Small intestine (tissue), 7 donors: ENCODE data around the gene FBN1. TPM values are rescaled to one million over a fixed set of nuclear protein-coding genes. Genes with fewer than 3 reads are reported as not detected.

ENCODE experiments used
- DNase-seq, 2 donors: peaks; one replicate each; pipeline versions ENCODE4 v3.0.0 to v3.0.0-alpha.2; 2013
- FAIRE-seq: peaks from 2 replicates; lab custom pipeline; 2012; peaks lifted over from hg19 to GRCh38; lab: Jason Lieb, UNC
- H3K27ac ChIP-seq, 3 donors: one replicate each; pipeline ENCODE4 v1.5.1; 2013; ENCODE audit warnings: low read length in 2 of 3, mild to moderate bottlenecking in 2 of 3, control low read depth in 1 of 3, inconsistent platforms in 1 of 3, low read depth in 1 of 3, moderate library complexity in 1 of 3
- H3K27me3 ChIP-seq, 3 donors: one replicate each; pipeline ENCODE4 v1.6.1; 2013; ENCODE audit warnings: low read length in 3 of 3, inconsistent platforms in 1 of 3; ENCODE audit not compliant: control insufficient read depth in 3 of 3, insufficient read depth in 3 of 3
- H3K36me3 ChIP-seq, 3 donors: one replicate each; pipeline ENCODE4 v1.6.1; 2013; ENCODE audit warnings: low read length in 3 of 3, inconsistent platforms in 1 of 3, low read depth in 1 of 3, mild to moderate bottlenecking in 1 of 3, moderate library complexity in 1 of 3; ENCODE audit not compliant: control insufficient read depth in 3 of 3, insufficient read depth in 2 of 3
- H3K4me1 ChIP-seq, 3 donors: one replicate each; pipeline ENCODE4 v1.6.1; 2013; ENCODE audit warnings: low read length in 2 of 3, inconsistent platforms in 1 of 3, low read depth in 1 of 3, mild to moderate bottlenecking in 1 of 3, moderate library complexity in 1 of 3; ENCODE audit not compliant: control insufficient read depth in 3 of 3, insufficient read depth in 2 of 3
- H3K4me3 ChIP-seq, 3 donors: one replicate each; pipeline ENCODE4 v1.5.1; 2013; ENCODE audit warnings: low read length in 3 of 3, control low read depth in 1 of 3, inconsistent platforms in 1 of 3, low read depth in 1 of 3, mild to moderate bottlenecking in 1 of 3, moderate library complexity in 1 of 3
- H3K9me3 ChIP-seq, 2 donors: one replicate each; pipeline ENCODE4 v1.6.1; 2013; ENCODE audit warnings: low read depth in 1 of 2, low read length in 1 of 2; ENCODE audit not compliant: control insufficient read depth in 2 of 2, insufficient read depth in 1 of 2
- WGBS, 3 donors: extraction: QIAGEN DNeasy Blood & Tissue Kit; methylation state at CpG; one replicate each; pipeline ENCODE4 v1.1.7; 2013; 5-methylcytosine and 5-hydroxymethylcytosine counted together
- polyA plus RNA-seq, 4 donors: library from polyadenylated mRNA; stranded (reverse) in 3 of 4; unstranded in 1 of 4; fragments of 200-250 nt in 3 of 4; fragments of 120-200 nt in 1 of 4; gene quantifications; one replicate each; pipeline versions ENCODE4 v1.2.1 to v1.2.3, GENCODE V29; 2013
- donor health status: healthy with polysubstance abuse.
- donor health status: control.
- donor health status: control.
- donor health status: Bipolar disorder and iron deficiency.
- donor health status: healthy.

Gene FBN1
- polyA plus RNA-seq, 4 donors = 1.1 to 33.9 (median 11.3) TPM

DNA sequence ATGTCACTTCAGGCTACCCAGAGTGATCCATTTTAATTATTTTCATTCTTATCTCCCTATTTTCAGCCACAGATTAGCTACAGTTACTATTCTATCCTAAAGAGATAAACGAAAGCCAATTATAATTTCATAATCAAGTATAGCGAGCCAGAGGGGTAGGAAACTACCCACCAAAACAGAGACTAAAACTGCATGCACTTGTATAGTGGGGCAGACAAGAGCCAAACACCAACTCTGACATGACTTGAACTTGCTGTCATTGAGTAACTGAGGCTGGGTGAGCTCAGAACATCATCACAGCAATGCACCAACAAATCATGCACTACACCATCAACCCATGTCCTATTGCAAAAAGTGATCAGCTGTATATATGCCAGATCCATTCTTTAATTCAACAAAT, 64.8 kb downstream of the FBN1 start:
- H3K27me3 ChIP-seq = no peaks in the 10 kb centered on the region
- no peaks in the 10 kb centered on the region for H3K9me3 ChIP-seq
- H3K4me3 ChIP-seq = no peak overlapping the region
- 72 to 82% (median 78%) methylated on average over 2 of the region's 2 CpGs for WGBS, 3 donors
- DNase-seq (no peak), FAIRE-seq (no peak)
- no peak overlapping the region for H3K27ac ChIP-seq
- H3K36me3 ChIP-seq = no peaks in the 10 kb centered on the region
- no peaks in the 10 kb centered on the region for H3K4me1 ChIP-seq

DNA sequence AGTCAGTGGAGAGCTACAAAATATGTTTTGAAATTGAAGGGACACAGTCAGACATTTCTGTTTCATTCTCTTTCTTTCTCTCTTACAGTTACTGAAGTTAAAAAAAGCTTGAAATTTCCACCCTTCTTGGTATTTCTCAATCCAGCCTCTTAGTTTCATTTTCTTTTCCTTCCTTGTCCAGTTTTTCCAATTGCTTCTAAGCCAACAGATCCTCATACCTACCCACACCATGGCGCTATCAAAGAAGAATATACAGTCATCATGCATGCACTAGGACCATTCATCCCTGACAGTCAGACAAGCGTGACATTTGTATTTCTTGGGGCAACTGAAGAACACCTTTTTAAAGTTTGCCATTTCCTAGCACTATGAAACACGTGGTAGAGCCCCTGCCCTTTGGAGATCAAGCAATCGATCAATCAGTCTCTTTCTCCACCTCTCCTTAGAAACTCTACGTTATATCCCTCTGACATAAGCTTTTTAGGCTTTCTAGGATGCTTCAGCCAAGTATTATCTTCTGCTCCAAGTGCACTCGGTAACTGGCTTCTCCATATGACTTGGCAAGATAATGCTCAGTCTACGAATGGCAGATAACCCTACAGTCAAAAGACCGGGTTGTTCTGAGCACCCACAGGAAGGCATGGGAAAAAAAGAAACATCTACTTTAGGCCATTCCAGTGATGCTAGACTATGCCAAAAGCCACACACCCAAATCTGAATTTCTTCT, 65.4 kb downstream of the FBN1 start:
- WGBS, 3 donors = 78 to 84% (median 81%) methylated on average over 8 of the region's 8 CpGs
- DNase-seq = no peak
- H3K4me1 ChIP-seq = no peaks in the 10 kb centered on the region
- no peaks in the 10 kb centered on the region for H3K9me3 ChIP-seq
- FAIRE-seq = no peak
- no peaks in the 10 kb centered on the region for H3K27me3 ChIP-seq
- no peak overlapping the region for H3K27ac ChIP-seq
- H3K4me3 ChIP-seq = no peak overlapping the region
- no peaks in the 10 kb centered on the region for H3K36me3 ChIP-seq

DNA sequence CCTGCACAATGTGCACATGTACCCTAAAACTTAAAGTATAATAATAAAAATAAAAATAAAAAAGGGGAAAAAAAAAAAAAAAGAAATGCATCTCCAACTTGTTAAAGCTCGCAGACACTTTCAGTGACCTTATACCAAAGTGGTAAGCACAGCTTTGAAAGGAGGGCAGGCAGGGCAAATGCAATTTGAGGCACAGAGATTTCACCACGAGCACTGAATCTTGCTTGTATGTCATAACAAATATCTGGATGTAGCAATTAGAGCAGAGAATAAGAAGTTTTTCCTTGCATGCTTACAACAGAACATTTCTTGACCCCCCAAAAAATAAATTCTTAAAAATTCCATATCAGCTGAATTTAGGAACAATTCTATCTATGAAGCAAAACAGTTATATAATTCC, 66.5 kb downstream of the FBN1 start:
- no peak overlapping the region for H3K4me3 ChIP-seq
- H3K27ac ChIP-seq = no peak overlapping the region
- no peak for DNase-seq
- no peaks in the 10 kb centered on the region for H3K4me1 ChIP-seq
- no peaks in the 10 kb centered on the region for H3K36me3 ChIP-seq
- WGBS, 3 donors = 79 to 88% (median 82%) methylated on average over 2 of the region's 2 CpGs
- H3K9me3 ChIP-seq = no peaks in the 10 kb centered on the region
- no peaks in the 10 kb centered on the region for H3K27me3 ChIP-seq
- FAIRE-seq = no peak

DNA sequence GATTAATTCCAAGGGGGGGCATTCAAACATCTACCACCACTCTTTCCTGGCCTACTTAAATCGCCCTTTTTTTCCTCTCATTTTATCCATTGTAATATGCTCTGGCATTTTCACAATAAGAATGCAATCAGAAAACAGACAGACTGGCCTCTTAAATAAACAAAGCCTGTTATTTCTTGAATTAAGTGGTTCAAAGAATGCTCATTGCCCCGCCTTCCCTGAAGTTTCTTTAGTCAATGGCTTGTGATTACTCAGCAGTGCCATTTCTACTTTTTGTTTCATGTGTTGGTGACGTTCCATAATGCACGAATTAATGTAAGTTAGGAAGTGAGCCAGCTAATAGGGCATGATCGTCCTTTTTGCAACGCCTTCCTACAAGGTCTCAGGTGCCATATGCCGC, 68.0 kb downstream of the FBN1 start:
- Histone ChIP-seq H3K27ac (no peak overlapping the region), H3K27me3 (no peaks in the 10 kb centered on the region), H3K36me3 (no peaks in the 10 kb centered on the region), H3K4me3 (no peak overlapping the region), H3K4me1 (no peaks in the 10 kb centered on the region), H3K9me3 (no peaks in the 10 kb centered on the region)
- WGBS, 3 donors = 64 to 70% (median 68%) methylated on average over 7 of the region's 7 CpGs
- no peak for DNase-seq
- no peak for FAIRE-seq

DNA sequence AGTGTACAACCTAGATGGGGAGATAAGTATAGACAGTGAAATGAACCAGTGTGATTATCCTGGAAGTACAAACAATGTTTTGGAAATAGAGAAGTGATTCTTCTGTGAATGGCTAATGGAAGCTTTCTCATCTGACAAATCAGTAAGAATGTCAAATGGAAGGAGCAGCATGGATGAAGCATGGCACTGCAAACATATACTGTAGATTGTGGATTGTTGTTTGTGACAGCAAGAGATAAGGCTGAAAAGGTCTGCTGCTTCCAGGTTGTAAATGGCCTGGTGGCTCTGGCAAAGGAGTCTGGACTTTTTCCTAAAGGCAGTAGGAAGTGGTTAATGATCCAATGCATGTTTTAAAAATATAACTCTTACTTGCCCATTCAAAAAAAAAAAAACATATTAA, 71.3 kb downstream of the FBN1 start:
- FAIRE-seq (no peak), DNase-seq (no peak)
- Histone ChIP-seq H3K4me3 (no peak overlapping the region), H3K4me1 (no peaks in the 10 kb centered on the region), H3K9me3 (no peaks in the 10 kb centered on the region), H3K27ac (no peak overlapping the region), H3K36me3 (no peaks in the 10 kb centered on the region), H3K27me3 (no peaks in the 10 kb centered on the region)

DNA sequence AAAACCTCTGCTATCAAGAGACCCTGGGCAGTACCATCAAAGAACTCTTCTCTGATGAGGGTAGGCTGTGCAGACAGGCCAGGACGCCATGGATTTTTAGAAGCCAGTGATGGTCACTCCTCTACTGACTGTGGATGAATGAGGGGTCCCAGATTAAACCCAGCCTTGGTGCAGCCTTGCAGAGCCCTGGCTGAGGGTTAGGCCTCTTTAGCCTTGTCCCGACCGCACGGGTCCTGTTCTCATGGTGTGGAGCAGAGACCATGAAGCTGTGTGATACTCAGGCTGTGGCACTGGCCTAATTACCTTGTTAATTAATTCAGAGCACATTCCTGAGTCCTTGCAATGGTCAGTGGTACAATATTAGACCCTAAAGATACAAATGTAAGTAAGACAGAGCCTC, 71.7 kb downstream of the FBN1 start:
- FAIRE-seq (no peak), DNase-seq (no peak)
- 82 to 95% (median 90%) methylated on average over 4 of the region's 4 CpGs for WGBS, 3 donors

DNA sequence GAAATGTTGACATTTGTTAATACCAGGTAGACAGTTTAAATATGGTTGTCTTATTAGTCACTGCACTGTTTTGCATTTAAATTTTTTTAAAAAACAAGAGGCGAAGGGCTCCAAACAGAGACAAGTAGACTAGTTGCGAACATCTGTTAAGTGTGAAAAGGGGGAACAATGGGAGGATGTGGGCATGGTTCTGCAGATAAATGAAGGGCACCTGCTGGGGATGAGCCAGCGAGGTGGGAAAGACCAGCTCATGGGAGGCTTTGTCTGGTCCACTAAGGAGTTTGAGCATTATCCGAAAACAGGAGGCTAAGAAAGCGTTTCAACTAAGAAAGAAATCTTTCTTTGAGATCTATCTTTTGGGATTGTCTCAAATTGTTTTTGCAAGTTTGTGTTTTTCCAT, 72.7 kb downstream of the FBN1 start:
- 88 to 90% (median 89%) methylated on average over 5 of the region's 5 CpGs for WGBS, 3 donors
- Histone ChIP-seq H3K9me3 (no peaks in the 10 kb centered on the region), H3K4me3 (no peak overlapping the region), H3K27me3 (no peaks in the 10 kb centered on the region), H3K36me3 (no peaks in the 10 kb centered on the region), H3K4me1 (no peaks in the 10 kb centered on the region), H3K27ac (no peak overlapping the region)
- DNase-seq (no peak), FAIRE-seq (no peak)

More for the DNA sequence above, 71.7 kb downstream of the FBN1 start:
- Histone ChIP-seq H3K36me3 (no peaks in the 10 kb centered on the region), H3K4me3 (no peak overlapping the region), H3K9me3 (no peaks in the 10 kb centered on the region), H3K27ac (no peak overlapping the region), H3K27me3 (no peaks in the 10 kb centered on the region), H3K4me1 (no peaks in the 10 kb centered on the region)

DNA sequence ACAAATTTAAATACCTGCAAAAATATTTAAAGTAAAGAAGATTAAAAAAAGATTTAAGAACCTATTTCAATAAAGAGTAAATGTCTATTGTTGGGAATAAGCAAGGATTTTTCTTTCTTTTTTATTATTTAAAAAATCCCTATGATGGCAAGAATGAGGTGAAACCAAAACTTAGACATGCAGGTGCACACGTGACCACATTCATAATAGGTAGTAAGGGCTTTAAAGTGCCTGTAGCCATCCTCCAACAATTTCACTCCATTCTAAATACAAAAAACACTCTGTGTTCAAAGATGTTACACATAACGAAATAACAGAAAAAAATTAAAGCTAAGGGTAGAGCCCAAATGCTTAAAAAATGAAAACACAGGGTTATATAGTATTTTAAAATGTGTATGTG, 74.0 kb downstream of the FBN1 start:
- FAIRE-seq = no peak
- 84 to 88% (median 84%) methylated on average over 2 of the region's 2 CpGs for WGBS, 3 donors
- no peaks in the 10 kb centered on the region for H3K4me1 ChIP-seq
- no peak overlapping the region for H3K27ac ChIP-seq
- H3K27me3 ChIP-seq = no peaks in the 10 kb centered on the region
- no peak overlapping the region for H3K4me3 ChIP-seq
- no peak for DNase-seq
- H3K9me3 ChIP-seq = no peaks in the 10 kb centered on the region
- no peaks in the 10 kb centered on the region for H3K36me3 ChIP-seq

DNA sequence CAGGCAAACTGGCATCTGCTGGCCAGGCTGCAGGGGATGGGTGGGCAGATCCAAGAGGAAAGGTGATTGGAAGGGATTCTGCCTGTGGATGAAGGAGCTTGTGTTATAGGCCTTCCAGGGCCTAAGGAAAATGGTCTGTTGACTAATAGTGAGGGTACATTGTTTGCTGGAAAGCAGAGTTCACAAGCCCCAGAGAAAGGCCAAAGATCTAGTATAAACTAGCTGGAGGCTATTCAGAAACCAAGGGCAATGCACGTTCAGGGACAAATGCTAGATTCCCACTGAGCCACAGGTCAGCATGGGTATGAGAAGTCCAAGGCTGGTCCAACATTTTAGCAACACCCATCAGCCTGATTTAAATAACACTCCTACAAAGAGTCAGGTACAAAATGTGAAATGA, 74.7 kb downstream of the FBN1 start:
- H3K27ac ChIP-seq = no peak overlapping the region
- DNase-seq = no peak
- no peak for FAIRE-seq
- H3K9me3 ChIP-seq = no peaks in the 10 kb centered on the region
- H3K4me1 ChIP-seq = no peaks in the 10 kb centered on the region
- H3K36me3 ChIP-seq = no peaks in the 10 kb centered on the region
- no peaks in the 10 kb centered on the region for H3K27me3 ChIP-seq
- H3K4me3 ChIP-seq = no peak overlapping the region
- 79 to 84% (median 82%) methylated on average over 1 of the region's 1 CpG for WGBS, 3 donors
